CD4-positive, alpha-beta T cell treated with Interleukin-4 for 1 hour (primary cell): ENCODE data around the gene OBP2B.

Experiments
- DNase-seq, 2 donors: peaks; one replicate each; pipeline ENCODE4 v3.0.0-alpha.2; 2020 to 2022

Gene OBP2B

GRCh38 chr9:133165452-133165730, 43.7 kb downstream of the OBP2B start:
- DNase-seq = no peak

GRCh38 chr9:133164191-133164590, 44.9 kb downstream of the OBP2B start:
- no peak for DNase-seq

- peak; percentile 28 to 60 for DNase-seq
These were observed 45.4 kb downstream of the OBP2B start, which contains the start of gene GBGT1 for GRCh38 chr9:133163504-133164172. Gene GBGT1 (minus strand): TSS chr9:133163914. CDS start chr9:133162412, 1,502 bp downstream.

GRCh38 chr9:133162861-133163503, 46.1 kb downstream of the OBP2B start:
- DNase-seq = no peak

GRCh38 chr9:133161547-133161950, 47.5 kb downstream of the OBP2B start:
- DNase-seq = no peak

GRCh38 chr9:133160742-133161546, 48.1 kb downstream of the OBP2B start:
- peak; percentile 52 for DNase-seq

GRCh38 chr9:133158695-133159094, 50.4 kb downstream of the OBP2B start:
- DNase-seq = no peak
